SJCRH30 (cell line): ENCODE results near the gene ZNF423. TPM values are rescaled to one million over a fixed set of nuclear protein-coding genes. Genes with fewer than 3 reads are reported as not detected.
A peak's percentile ranks its signal among the peaks of the same experiment; 100 is the strongest.
"Not testable (repeated sequence)": the region's sequence is repeated elsewhere in the genome, so short reads cannot be mapped to it uniquely, and the experiment has no call there.

Source experiments
- DNase-seq, 2 experiments: peaks; one replicate each; pipeline ENCODE4 v3.0.0-alpha.2; 2015 to 2020
- H3K27ac ChIP-seq: fragments of 250-450 bp; sonication (Bioruptor Pico); 2 replicates; pipeline ENCODE4 v1.5.1; 2020; ENCODE audit warnings: mild to moderate bottlenecking, moderate library complexity
- H3K27me3 ChIP-seq: fragments of 250-450 bp; sonication (Bioruptor Pico); 2 replicates; pipeline ENCODE4 v1.5.1; 2020; ENCODE audit warnings: mild to moderate bottlenecking, moderate library complexity
- H3K36me3 ChIP-seq: fragments of 250-450 bp; sonication (Bioruptor Pico); 2 replicates; pipeline ENCODE4 v1.5.1; 2020; ENCODE audit warnings: mild to moderate bottlenecking, moderate library complexity
- H3K4me1 ChIP-seq: fragments of 250-450 bp; sonication (Bioruptor Pico); 2 replicates; pipeline ENCODE4 v1.5.1; 2020; ENCODE audit warnings: mild to moderate bottlenecking, moderate library complexity
- H3K4me3 ChIP-seq: fragments of 250-450 bp; sonication (Bioruptor Pico); 2 replicates; pipeline ENCODE4 v1.5.1; 2020; ENCODE audit warnings: mild to moderate bottlenecking, moderate library complexity
- H3K9me3 ChIP-seq: fragments of 250-450 bp; sonication (Bioruptor Pico); replicated peaks from 2 replicates; pipeline ENCODE4 v1.5.1; 2020; ENCODE audit warnings: mild to moderate bottlenecking, moderate library complexity
- total RNA-seq: library from RNA; depleted of rRNA; stranded (reverse); fragments of >200 nt; shearing (Covaris generic); gene quantifications from 2 replicates; pipeline ENCODE4 v1.2.3, GENCODE V29; 2014

Gene ZNF423
- total RNA-seq, 1 experiment from 2014 or later: 7.9 TPM

DNA sequence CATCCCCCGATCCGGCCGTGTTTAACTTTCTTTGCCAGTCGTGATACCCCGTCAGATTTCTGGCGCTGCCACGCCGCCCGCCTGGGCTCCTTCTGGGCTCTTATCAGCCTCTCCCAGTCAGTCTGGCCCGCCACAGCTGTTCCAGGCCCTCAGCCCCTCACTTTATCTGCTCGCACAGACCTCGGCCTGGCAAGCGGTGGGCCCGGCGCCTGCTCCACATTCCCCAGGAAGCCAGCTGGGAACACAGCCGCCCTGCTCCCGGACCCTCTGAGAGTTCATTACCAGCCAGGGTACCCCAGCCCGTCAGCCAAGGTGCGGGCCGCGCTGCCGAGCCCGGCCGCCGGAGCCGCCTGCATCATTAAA is 157.5 kb downstream of the ZNF423 start:
- H3K36me3 ChIP-seq: no peaks in the 10 kb centered on the region
- H3K9me3 ChIP-seq: no peaks in the 10 kb centered on the region
- peak overlapping the region; percentile 94 for H3K27ac ChIP-seq
- peak overlapping the region; percentile 58 for H3K4me3 ChIP-seq
- no peaks in the 10 kb centered on the region for H3K27me3 ChIP-seq
- DNase-seq: peak; percentile 92 to 93
- peaks cover 51% of the 10 kb centered on the region for H3K4me1 ChIP-seq

DNA sequence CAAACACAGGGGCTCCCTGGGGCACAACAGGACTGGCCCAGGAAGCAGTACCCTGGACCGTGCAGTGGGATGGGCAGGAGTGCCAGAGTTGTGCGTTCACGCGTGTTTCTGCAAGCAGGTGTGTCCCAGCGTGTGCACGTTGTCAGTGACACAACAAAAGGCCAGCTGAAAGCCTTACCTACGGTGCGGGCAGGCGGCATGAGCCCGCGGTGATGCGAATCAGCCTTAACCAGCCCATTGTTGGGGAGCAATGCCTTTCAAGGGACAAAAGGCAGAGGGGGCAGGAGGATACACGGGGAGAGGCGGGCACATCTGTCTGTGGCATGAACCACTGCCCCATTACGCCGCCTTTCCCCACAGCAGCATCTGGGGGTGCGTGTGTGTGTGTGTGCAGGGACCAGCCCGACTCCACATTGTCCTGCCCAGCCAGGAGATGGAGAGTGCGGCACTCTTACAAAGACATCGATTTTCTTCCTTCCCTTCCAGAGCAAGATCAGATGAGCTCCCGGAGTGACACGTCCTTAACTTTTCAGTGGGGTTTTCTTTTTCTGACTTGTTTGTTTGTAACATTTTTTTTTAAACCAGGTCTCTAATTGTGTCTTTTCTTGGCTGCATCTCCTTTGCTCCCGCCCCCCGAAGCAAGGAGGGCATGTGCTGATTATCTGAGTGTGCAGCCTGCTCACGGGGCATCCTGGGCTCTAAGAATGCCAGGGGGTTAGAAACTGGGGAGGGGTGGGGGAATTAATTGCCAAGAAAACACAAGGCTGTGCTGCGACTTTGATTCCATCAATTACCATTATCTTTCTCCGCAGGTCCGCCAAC is 158.1 kb downstream of the ZNF423 start:
- Histone ChIP-seq H3K27me3 (no peaks in the 10 kb centered on the region), H3K9me3 (no peaks in the 10 kb centered on the region), H3K4me3 (peak overlapping the region; percentile 58), H3K4me1 (peaks cover 45% of the 10 kb centered on the region), H3K36me3 (no peaks in the 10 kb centered on the region), H3K27ac (peak overlapping the region; percentile 94)
- no peak for DNase-seq

DNA sequence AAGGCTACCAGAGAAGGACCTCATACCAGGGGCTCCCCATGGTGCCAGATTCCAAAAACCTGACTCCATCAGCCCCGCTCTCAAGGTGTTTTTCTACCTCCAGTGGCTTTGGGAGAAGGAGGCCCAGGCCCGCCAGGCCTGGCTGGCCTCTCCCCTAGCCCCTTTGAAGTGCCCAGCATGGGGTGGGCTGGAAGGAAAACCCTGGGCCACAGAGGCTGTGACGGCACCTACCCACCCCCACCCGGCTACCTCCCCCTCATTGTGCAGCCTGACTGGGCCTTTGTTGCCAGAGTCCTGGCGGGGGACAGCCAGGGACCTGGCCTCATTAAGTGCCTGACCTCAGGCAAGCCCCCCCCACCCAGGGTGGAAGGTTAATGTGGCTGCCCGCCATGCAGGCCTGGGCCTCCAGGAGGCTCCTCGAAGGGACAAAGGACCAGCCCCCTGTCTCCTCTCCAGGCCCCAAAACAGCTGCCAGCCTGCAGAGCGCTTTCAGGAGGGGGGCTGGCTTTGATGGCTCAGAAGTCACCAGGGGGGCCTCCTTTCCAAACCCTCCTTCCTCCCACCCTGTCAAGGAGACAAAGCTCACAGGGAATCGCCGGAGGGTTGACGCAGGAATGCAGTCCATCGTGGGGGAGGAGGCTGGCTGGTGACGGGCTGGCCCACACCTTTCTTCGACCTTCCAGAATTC is 159.4 kb downstream of the ZNF423 start:
- Histone ChIP-seq H3K4me3 (no peak overlapping the region), H3K36me3 (no peaks in the 10 kb centered on the region), H3K4me1 (peaks cover 42% of the 10 kb centered on the region), H3K9me3 (no peaks in the 10 kb centered on the region), H3K27me3 (no peaks in the 10 kb centered on the region), H3K27ac (peak overlapping the region; percentile 59)
- DNase-seq: peak; percentile 67 to 72

DNA sequence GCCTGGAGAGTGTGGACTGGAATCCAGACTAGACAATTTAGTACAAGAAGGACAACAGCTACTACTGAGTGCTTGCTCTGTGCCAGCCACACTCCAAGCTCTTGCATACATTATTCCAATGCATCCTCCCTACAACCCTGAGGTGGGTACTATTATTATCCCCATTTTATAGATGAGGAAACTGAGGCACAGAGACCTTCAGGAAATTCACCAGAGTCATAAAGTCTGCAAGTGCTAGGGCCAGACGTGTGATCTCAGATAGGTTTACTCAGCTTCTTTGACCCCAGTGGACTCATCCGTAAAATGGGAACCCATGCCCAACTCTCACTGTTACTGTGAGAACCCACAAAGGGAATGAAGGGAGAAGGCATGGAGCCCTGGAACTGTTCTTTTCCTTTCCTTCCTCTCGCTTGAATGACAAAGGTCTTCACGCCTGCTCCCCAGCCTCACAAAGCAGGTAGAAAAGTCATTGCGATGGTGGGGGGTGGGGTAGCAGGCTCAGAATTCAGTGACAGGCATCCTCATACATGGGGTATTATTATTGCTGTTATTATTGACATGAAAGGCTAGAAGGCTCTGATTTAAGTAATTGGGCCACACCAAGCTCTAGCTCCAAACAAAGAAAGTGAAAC is 160.0 kb downstream of the ZNF423 start:
- no peaks in the 10 kb centered on the region for H3K9me3 ChIP-seq
- H3K27ac ChIP-seq: peak overlapping the region; percentile 59
- H3K27me3 ChIP-seq: no peaks in the 10 kb centered on the region
- no peak overlapping the region for H3K4me3 ChIP-seq
- no peaks in the 10 kb centered on the region for H3K36me3 ChIP-seq
- H3K4me1 ChIP-seq: peaks cover 40% of the 10 kb centered on the region
- no peak for DNase-seq

DNA sequence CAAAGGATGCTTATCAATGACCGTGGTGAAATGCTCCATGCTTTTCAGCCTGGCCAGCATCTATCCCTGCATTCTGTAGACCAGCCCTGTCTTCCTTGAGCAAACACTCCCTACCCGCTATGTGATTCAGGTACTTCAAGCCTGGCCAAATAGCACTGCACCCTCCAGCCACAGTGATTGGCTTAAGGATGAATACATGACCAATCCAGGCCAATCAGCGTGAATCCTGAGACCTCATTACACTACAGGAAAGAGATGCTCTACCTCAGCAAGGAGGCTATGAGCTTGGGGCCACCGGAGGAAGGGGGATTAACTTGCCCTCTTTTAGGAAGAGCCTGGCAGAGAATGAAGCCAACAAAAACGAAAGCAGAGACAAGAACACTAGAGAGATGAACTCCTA is 162.5 kb downstream of the ZNF423 start:
- peaks cover 25% of the 10 kb centered on the region for H3K4me1 ChIP-seq
- DNase-seq: no peak
- no peaks in the 10 kb centered on the region for H3K36me3 ChIP-seq
- H3K27ac ChIP-seq: no peak overlapping the region
- H3K27me3 ChIP-seq: no peaks in the 10 kb centered on the region
- no peak overlapping the region for H3K4me3 ChIP-seq
- no peaks in the 10 kb centered on the region for H3K9me3 ChIP-seq

DNA sequence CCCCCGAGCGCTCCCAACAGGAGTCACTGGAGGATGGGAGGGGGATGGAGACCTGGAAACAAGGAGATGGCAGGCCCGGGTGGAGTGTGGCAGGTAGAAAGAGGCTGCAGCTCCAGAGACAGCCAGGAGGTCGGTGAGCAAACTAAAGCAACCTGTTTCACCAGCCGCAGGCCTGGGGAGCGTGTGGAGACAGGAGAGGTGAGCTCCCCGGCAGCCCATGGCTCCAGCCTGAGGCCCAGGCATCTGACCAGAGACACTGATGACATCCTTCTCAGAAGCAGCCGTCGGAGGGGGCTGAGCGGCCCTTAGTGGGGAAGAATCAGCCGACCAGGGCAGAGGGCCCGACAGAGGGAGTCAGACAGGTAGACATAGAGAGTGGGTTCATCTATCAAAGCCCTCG is 165.1 kb downstream of the ZNF423 start:
- no peak for DNase-seq
- no peak overlapping the region for H3K27ac ChIP-seq

DNA sequence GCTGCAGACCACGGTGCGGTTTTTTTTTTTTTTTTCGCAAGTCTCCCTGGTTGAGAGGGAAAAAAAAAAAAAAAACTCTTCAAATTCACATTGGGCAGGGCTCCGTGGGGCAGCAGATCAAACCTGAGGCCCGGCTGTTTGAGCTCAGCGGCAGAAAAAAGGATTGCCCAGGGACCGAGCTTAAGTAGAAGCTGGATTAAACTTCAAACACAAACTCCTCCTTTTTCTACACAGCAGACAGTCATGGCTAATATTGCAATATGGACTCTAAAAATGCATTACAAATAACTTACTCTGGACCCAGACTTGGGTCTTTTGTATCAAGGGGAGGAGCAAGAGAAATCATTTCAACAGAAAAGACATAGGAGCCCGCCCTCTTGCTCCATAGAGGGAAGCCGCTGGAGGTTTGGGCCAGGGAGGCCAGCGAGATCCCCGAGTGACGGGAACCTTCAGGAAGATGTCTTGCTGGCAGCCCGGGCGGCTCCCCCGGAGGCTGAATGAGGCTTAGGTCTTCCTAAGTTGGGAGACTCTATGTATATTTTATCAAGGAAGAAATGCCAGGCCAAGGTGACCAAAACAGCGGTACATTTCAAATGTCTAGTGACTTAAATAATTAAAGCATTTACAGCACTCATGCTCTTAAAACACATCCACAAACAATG is 167.7 kb downstream of the ZNF423 start:
- Histone ChIP-seq H3K36me3 (no peaks in the 10 kb centered on the region), H3K4me1 (no peaks in the 10 kb centered on the region), H3K27ac (no peak overlapping the region), H3K4me3 (no peak overlapping the region), H3K9me3 (no peaks in the 10 kb centered on the region), H3K27me3 (no peaks in the 10 kb centered on the region)
- no peak for DNase-seq

More for the DNA sequence above, 165.1 kb downstream of the ZNF423 start:
- H3K4me1 ChIP-seq: peaks cover under 1% of the 10 kb centered on the region; the same call in 1 of the 2 replicates
- no peaks in the 10 kb centered on the region for H3K9me3 ChIP-seq
- H3K36me3 ChIP-seq: no peaks in the 10 kb centered on the region
- H3K27me3 ChIP-seq: no peaks in the 10 kb centered on the region
- no peak overlapping the region for H3K4me3 ChIP-seq

DNA sequence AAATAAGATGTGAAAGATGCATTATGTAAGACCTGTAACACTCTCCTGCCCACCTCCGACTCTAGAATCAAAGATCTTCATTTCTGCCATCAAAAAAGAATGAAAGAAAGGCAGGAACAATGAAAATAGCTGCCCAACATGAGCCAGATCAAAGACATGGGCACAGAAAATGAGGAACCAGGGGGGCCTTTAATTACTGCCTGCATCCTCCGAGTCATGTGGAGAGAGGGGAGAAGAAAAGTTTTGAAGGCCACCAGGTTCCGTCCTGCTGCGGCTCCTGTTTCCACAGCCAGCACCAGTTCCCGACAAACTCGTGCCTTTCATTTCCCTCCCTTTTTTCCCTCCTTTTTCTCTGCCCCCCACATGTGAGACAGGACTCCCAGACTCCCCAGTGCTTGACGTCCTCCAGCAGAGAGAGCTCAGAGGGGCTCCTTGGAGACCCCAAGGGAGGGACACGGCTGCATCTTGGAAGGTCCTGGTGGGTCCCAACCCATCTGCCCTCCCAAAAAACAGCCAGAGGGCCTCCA is 168.4 kb downstream of the ZNF423 start:
- no peak overlapping the region for H3K4me3 ChIP-seq
- no peaks in the 10 kb centered on the region for H3K36me3 ChIP-seq
- no peaks in the 10 kb centered on the region for H3K27me3 ChIP-seq
- no peak for DNase-seq
- no peaks in the 10 kb centered on the region for H3K9me3 ChIP-seq
- no peaks in the 10 kb centered on the region for H3K4me1 ChIP-seq
- H3K27ac ChIP-seq: no peak overlapping the region

DNA sequence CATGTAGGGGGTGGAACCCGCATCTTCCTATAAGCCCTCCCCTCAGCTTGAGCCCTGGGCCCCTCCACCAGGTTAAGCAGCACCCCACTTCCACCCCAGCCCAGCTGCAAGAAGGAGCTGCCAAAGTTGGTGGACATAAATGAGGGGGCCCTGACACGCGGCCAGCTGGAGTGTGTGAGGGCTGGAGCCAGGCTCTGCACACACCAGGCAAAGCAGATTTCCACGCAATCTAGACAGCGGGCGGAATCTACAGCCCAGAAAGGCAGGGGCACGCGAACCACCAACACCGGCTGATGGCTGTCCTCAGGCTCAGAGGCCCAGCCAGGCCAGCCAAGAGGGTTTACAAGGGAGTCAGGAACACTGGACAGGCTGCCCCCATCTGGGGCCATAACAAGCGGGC is 171.2 kb downstream of the ZNF423 start:
- Histone ChIP-seq H3K27ac (no peak overlapping the region), H3K4me1 (no peaks in the 10 kb centered on the region), H3K27me3 (no peaks in the 10 kb centered on the region), H3K36me3 (no peaks in the 10 kb centered on the region), H3K9me3 (no peaks in the 10 kb centered on the region; the same call in 1 of the 2 replicates), H3K4me3 (no peak overlapping the region)
- DNase-seq: no peak

DNA sequence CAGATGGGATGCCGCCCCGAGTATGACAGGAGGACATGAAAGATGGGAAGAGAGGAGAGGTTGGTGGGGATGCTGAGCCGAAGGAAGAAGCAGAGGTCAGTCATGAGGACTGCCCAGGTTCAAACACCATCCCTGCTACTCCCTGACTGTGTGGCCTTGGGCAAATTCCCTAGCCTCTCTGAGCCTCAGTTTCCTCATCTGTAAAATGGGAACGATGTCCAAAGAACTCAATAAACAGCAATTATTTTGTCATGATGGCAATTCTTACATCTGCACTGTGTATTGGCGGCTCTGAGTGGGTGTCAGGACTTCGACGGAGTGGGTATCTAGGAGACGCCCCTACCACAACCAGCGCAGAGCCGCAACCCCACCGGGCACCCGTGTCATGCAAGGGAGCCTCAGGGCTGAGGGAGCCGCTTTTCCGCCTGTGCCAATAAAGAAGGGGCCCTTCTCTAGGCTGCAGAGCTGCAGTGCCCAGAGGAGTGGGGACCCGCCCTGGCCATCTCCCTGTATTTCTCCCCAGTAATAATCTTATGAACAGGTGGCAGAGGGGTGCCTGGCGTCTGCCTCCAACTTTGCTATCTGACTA is 173.2 kb downstream of the ZNF423 start:
- Histone ChIP-seq H3K9me3 (no peaks in the 10 kb centered on the region; the same call in 1 of the 2 replicates), H3K4me3 (no peak overlapping the region), H3K27ac (no peak overlapping the region), H3K36me3 (no peaks in the 10 kb centered on the region), H3K27me3 (no peaks in the 10 kb centered on the region), H3K4me1 (no peaks in the 10 kb centered on the region)
- no peak for DNase-seq

DNA sequence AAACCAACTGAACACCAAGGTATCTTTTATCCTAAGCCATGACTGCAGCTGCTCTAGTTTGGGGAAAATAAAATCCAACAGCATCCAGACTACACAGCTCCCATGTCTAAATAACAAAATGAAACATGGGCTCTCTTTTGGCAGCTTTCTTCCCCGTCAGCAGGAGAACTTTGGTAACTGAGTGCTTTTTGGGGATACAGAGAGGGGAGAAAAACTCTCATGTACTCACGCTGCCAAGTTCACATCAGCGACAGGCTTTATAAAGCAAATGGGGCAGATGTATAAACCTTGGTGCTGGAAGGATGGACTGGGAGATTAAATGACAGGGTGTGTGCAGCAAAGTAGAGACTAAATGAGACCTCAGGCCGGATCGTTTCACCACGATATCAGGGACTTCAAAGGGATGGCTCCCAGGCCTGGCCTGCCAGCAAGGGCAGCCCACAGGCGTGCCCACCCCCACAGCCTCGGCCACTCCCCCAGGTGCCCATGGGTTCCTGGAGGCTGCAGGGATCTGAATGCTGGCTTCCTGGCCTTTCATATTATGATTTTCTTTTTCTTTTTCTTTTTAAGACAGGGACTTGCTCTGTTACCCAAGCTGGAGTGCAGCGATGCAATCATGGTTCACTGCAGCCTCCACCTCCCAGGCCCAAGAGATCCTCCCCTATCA is 174.6 kb downstream of the ZNF423 start:
- H3K9me3 ChIP-seq: no peaks in the 10 kb centered on the region; the same call in 1 of the 2 replicates
- no peaks in the 10 kb centered on the region for H3K36me3 ChIP-seq
- no peaks in the 10 kb centered on the region for H3K4me1 ChIP-seq
- DNase-seq: no peak
- H3K27ac ChIP-seq: no peak overlapping the region
- H3K27me3 ChIP-seq: no peaks in the 10 kb centered on the region
- H3K4me3 ChIP-seq: no peak overlapping the region

DNA sequence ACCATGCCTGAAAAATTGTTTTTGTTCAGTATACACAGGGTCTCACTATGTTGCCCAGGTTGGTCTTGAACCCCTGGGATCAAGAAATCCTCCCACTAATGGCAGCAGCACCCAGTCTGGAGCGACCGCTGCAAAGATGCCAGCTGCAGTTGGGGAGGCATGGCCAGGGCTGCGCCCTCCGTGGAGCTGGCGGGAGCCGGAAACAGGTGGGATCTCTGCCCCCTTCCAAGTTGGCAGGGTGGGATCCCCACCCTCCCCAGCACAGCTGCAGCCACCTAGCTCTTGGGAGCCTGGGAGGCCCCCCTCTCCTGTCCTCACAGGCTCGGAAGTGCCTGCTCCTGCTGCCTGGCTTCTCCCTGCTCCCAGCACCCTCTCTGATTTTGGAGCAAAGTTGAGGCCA is 176.8 kb downstream of the ZNF423 start:
- no peak for DNase-seq
- Histone ChIP-seq H3K4me3 (no peak overlapping the region), H3K36me3 (no peaks in the 10 kb centered on the region), H3K4me1 (peaks cover 10% of the 10 kb centered on the region), H3K9me3 (no peaks in the 10 kb centered on the region; the same call in 1 of the 2 replicates), H3K27ac (no peak overlapping the region), H3K27me3 (no peaks in the 10 kb centered on the region)

DNA sequence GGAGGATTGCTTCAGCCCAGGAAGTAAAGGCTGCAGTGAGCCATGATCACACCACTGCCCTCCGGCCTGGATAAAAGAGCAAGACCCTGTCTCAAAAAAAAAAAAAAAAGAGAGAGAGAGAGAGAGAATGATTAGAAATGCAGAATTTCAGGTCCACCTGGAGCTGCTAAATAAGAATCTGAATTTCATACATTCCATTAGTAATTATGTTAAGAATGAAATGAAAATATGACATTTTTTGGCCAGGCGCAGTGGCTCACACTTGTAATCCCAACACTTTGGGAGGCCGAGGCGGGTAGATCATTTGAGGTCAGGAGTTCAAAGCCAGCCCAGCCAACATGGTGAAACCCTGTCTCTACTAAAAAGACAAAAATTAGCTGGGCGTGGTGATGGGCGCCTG is 178.3 kb downstream of the ZNF423 start:
- not testable (repeated sequence) for H3K9me3 ChIP-seq, H3K4me3 ChIP-seq, H3K27me3 ChIP-seq, DNase-seq, H3K27ac ChIP-seq, H3K36me3 ChIP-seq
- peaks cover 16% of the 10 kb centered on the region for H3K4me1 ChIP-seq

DNA sequence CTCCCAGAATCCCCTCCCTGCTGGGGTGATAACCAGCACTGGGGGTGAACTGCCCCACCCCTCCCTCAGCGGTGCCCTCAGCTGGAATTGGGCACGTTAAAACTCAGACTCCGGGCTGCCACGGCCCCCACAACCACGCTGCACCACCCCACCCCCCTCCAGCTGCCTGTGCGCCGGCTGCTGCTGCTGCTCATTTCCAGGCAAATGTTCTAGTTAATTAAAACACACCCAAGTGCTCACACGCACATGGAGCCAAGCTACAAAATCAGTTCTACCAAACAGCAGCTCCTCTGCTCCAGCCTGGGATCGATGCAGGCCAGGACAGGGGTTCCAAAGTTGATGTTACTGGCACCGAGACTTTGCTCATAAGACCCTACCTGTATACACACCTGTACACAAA is 180.5 kb downstream of the ZNF423 start:
- Histone ChIP-seq H3K27ac (peak overlapping the region; percentile 78), H3K4me3 (no peak overlapping the region), H3K4me1 (peaks cover 16% of the 10 kb centered on the region), H3K9me3 (no peaks in the 10 kb centered on the region; the same call in 1 of the 2 replicates), H3K36me3 (no peaks in the 10 kb centered on the region), H3K27me3 (no peaks in the 10 kb centered on the region)
- DNase-seq: no peak
